DMS153 treated with DMSO at 0.1 percent for 48 hours (cell line): Measurements from ENCODE around the gene CFD.
"Not testable (repeated sequence)": the region's sequence is repeated elsewhere in the genome, so short reads cannot be mapped to it uniquely, and the experiment has no call there.

ENCODE experiments used
- DNase-seq: peaks from one replicate; lab custom pipeline; 2025; ENCODE audit not compliant: unreplicated experiment; lab: John Stamatoyannopoulos, UW

CFD gene

DNA sequence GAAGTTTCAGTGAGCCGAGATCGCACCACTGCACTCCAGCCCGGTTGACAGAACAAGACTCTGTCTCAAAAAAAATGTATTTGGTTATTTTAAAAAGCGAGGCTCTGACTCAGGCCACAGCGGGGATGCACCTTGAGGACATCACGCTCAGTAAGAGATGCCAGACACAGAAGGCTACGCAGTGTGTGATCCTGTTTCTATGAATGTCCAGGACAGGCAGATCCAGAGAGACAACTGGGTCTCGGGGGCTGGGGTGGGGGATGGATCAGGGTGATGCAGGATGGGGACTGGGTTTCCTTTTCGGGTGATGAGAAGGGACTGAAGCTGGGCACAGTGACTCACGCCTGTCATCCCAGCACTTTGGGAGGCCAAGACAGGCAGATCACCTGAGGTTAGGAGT lies 28.1 kb downstream of the CFD start:
- no peak for DNase-seq

DNA sequence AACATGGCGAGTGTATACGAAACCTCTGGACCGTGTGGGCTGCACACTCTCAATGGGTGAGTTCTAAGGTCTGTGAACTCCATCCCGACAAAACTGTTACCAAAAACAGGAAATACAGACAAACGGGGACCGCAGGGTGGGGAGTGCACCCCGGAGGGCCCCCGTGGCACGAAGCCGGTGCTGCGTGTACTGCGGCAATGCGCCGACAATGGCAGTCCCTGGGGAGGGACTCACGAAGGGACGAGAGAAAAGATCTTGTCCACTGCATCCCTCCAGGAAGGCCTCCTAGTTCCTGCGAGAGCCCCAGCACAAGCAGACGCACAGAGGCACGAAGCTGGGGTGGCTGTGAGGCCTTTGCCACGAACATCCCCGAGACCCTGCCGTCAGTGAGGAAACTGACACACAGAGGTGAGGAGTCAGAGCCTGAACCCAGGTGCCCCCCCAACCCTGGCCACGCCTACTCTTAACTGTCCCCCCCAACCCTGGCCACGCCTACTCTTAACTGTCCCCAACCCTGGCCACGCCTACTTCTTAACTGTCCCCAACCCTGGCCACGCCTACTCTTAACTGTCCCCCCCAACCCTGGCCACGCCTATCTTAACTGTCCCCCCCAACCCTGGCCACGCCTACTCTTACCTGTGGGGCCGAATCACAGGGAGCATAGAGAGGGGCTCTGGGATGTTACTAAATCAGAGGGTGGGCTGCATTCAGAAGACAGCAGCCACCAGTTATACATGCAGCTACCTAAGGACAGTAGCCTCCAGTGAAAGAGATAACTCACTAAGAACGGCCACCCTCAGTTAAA lies 29.3 kb downstream of the CFD start:
- no peak for DNase-seq

DNA sequence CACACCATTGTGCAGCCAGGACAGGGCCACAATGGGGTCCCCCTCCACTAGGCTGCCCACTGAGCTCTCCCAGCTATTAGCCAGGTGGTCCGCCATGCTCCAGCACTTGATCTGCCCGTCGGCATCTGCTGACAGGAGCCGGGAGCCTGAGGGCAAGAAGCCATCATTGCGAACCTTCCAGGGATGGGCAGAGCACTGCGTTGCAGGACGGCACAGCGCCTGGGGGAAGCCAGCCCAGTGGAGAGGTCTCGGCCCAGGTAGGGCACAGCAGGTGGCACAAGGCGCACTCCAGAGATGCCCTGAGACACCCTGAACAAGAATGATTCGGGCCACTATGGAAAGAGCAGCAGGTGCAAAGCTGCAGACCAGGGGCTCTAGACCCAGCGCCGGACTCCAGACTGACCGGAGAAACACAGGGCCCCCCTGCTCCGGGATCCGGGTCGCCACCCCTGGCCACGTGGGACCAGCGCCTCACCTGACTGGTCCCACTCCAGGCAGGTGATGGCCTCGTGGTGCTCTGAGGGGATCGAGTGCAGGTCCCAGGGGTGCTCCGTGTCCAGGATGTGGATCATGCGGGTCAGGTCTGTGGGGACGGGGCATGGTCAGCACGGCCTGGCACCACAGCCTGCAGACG lies 30.3 kb downstream of the CFD start:
- no peak for DNase-seq

DNA sequence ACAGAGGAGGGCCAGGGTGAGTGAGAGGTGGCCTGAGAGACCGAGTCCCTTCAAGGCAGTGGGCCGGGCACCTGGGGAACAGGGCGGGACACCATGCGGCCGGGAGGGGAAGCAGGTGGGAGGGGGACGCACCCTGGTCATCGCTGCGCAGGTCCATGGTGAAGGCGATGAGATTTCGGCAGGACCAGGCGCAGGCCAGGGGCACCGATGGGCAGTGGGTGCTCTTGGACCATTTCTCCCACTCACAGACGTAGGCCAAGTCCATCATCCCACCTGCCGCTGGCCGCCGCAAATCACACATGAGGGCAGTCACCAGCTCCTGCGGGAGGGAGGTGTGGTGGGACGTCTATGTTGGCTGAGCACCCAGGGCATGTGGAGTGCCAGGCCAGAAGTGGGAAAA lies 31.4 kb downstream of the CFD start:
- DNase-seq = no peak

DNA sequence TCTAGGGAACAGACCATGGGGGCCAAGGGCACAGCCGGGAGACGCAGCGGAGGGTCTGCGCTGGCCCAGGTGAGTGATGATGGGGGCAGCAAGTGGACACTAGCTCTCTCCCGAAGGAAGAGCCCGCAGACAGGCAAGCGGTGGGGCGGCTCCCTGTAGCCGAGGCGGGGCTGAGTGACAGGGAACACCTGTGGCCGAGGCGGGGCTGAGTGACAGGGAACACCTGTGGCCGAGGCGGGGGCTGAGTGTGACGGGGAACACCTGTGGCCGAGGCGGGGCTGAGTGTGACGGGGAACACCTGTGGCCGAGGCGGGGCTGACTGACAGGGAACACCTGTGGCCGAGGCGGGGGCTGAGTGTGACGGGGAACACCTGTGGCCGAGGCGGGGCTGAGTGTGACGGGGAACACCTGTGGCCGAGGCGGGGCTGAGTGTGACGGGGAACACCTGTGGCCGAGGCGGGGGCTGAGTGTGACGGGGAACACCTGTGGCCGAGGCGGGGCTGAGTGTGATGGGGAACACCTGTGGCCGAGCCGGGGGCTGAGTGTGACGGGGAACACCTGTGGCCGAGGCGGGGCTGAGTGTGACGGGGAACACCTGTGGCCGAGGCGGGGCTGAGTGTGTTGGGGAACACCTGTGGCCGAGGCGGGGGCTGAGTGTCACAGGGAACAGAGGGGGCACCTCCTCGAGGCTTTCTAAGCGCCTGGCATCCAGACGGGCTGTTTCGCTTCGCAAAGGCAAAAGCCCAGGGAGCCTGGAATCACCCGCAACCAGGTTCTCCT lies 32.1 kb downstream of the CFD start:
- DNase-seq = not testable (repeated sequence)

GRCh38 chr19:892243-892893 lies 32.9 kb downstream of the CFD start:
- no peak for DNase-seq

DNA sequence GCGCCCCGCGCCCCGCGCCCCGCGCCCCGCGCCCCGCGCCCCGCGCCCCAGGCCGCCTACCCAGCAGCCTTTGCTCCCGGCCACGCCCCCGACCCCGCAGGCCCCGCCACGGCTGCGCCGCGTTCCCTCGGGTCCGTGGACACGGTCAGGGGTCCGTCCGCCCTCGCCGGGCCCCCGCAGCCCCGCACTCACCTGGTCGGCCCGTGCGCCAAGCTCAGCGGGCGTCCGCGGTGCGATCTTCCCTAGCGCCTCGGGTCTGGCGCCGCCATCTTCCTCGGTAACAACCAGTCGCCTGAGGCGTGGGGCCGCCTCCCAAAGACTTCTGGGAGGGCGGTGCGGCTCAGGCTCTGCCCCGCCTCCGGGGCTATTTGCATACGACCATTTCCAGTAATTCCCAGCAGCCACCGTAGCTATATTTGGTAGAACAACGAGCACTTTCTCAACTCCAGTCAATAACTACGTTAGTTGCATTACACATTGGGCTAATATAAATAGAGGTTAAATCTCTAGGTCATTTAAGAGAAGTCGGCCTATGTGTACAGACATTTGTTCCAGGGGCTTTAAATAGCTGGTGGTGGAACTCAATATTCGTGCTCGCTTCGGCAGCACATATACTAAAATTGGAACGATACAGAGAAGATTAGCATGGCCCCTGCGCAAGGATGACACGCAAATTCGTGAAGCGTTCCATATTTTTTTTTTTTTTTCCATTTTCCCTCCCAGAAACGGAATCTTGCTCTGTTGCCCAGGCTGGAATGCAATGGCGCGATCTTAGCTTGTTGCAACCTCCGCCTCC lies 33.6 kb downstream of the CFD start, which contains the start of the genes MED16 and RNU6-9:
Gene MED16, minus strand, starts transcription at position 294 of the 796 bp plus-strand sequence. CDS start 2,056 bp downstream, outside the sequence.
Gene RNU6-9, plus strand, starts transcription at position 591 of the 796 bp plus-strand sequence.
- DNase-seq = peak; percentile 28

GRCh38 chr19:896434-896833 lies 37.0 kb downstream of the CFD start:
- no peak for DNase-seq

DNA sequence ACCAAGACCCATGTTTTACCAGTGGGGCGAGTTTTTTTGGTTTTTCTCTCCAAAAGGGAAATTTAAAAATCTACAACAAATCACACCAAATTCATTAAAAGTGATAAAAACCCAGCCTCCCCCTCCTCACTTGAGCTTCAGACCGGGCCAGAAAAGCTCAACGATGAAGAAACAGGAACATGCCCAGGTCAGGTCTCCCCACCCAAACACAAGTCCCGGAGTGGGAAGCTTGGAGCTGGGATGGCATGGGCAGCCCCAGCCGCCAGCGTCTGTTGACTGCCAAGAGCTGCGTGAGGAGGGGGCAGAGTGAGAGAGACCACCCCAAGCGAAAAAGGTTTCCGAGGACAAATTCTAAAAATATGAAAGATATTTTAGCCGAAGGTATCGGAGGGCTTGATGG lies 37.5 kb downstream of the CFD start:
- no peak for DNase-seq

- no peak for DNase-seq
These were observed 38.1 kb downstream of the CFD start for GRCh38 chr19:897442-898039.

DNA sequence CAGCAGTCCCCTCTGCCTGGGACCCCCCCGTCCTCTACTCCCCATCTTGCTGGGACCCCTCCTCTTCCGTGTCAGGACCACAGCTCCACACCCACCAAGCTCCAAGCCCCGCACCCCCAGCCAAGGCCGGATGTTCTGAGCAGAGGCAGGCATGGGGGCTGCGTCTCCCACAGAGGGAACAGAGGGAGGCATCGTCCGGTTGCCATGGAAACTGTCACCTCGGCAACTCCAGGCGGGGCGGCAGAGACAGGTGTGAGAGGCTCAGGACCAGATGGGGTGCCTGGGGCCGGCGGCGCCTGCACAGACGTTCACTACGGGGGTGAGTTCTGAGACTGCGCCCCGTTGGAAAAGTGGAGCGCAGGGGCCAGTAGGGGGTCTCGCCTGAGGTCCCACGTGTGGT lies 39.2 kb downstream of the CFD start:
- no peak for DNase-seq

- no peak for DNase-seq
These were observed 40.0 kb downstream of the CFD start for GRCh38 chr19:899336-900042.

- no peak for DNase-seq
These were observed 40.5 kb downstream of the CFD start for GRCh38 chr19:900043-900301.

DNA sequence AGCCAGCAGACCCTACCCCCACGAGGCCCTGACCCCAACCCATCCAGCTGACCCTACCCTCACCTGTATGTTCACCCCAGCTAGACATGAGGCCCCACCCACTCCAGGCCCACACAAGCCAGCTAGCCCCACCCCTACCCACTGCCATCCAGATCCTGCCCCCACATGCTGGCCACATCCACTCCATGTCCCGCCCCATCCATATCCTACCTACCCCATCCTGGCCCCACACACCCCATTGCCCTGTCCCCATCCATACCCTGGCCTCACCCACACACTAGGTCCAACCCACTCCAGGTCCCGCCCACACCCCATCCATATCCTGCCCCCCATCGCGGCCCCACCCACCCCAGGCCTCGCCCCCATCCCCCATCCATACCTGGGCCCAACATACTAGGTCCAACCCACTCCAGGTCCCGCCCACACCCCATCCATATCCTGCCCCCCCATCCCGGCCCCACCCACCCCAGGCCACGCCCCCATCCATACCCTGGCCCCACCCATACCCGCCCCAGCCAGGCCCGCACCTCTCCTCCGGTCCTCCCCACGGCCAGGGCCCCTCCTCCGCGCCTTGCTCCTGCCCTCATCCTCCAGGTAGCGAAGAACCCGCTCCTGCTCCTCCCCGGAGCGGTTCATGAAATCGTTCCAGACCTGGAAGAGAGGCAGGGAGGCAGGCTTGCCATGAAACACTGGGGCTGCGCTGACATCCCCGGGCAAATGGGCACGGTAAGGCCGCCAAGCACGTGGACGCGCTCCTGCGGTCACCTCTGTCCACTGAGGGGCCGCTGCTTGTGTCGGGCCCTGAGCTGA lies 41.0 kb downstream of the CFD start:
- DNase-seq = no peak

DNA sequence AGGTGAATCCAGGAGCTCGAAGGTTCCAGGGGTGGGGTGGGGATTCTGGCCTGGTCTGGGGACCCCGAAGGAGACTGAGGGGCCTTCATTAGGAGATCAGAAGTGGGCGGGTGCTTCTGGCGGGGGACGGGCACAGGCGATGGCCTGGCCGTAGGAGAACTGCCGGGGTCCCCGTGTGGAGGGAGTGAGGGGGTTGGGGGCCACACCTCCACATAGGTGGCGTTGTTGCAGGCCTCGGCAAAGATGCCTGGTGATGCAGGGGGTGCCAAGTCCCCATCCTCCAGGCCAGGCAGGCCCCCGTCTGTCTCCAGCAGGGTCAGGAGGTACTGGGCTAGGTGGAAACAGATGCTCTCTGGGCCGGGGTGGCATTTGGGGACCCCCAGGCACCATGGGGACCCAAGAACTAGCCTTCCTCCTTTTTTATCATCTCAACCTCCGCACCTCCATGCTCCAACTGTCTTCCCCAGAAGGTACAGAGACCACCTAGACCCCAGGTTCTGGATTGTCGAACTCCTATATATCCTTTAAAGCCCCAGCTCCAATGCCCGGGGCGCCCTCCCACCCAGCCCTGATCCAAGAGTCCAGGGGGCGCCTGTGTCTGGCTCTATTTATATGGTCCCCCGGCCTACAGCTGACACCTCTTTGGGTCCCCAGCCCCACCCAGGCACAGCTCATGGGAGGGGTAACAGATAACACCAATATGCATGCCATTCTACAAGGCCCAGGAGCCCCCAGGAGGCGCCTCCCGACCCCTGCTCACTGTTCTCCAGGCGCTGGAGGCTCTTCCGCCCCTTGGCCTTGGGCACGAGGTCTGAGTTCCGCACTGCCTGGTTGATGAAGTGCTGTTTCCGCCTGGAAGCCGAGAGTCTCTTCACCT lies 42.0 kb downstream of the CFD start:
- no peak for DNase-seq

GRCh38 chr19:902093-902370 lies 42.6 kb downstream of the CFD start:
- DNase-seq = no peak

DNA sequence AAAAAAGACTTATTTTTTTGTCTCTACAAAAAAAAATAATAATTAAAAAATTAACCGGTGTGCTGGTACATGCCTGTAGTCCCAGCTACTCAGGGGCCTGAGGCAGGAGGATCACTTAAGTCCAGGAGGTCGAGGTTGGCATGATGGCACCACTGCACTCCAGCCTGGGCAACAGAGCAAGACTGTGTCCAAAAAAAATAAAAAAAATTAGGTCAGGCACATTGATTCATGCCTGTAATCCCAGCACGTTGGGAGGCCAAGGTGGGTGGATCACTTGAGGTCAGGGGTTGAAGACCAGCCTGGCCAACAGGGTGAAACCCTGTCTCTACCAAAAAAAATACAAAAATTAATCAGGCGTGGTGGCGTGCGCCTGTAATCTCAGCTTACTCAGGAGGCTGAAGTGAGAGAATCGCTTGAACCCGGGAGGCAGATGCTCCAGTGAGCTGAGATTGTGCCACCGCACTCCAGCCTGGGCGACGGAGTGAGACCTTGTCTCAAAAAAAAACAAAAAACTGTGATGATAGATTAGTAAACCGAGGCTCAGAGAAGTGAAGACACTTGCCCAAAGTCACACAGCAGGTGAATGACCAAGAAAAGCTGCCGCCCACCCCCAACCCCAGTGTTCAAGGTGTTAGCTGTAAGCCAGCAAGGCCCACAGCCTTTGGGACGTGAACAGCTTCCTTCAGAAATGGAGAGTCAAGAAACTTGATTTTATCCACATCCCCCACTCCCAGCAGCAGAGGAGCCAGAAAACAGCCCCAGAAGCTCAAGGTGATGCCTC lies 43.2 kb downstream of the CFD start:
- DNase-seq = no peak
